ENCODE data around the gene MYO18B.

GRCh38 chr22:25701056-25701780, 40.8 kb upstream of the MYO18B start:
- TF ChIP-seq TAF1 (IDR thresholded peaks at IDR 0.05; ENCODE audit: low read depth) (no peak), EP300 (IDR thresholded peaks at IDR 0.05; ENCODE audit: borderline replicate concordance) (no peak), CEBPB (IDR thresholded peaks at IDR 0.05) (no peak), REST (IDR thresholded peaks at IDR 0.05; ENCODE audit: low read depth) (no peak), EGR1 (IDR thresholded peaks at IDR 0.05) (no peak), MAX (IDR thresholded peaks at IDR 0.05) (no peak), RAD21 (IDR thresholded peaks at IDR 0.05; ENCODE audit: low read depth) (no peak), CREB1 (IDR thresholded peaks at IDR 0.05; ENCODE audit: low read depth) (no peak), USF1 (IDR thresholded peaks at IDR 0.05) (no peak), YY1 (IDR thresholded peaks at IDR 0.05; ENCODE audit: low read depth) (no peak), FOXM1 (IDR thresholded peaks at IDR 0.05; ENCODE audit: borderline replicate concordance, low read depth) (no peak)
